MM.1S (cell line): ENCODE measurements around the gene BARX2.

Experiments
- EZH2 ChIP-seq: fragments of 300-600 bp; sonication (generic); optimal IDR thresholded peaks from 2 replicates; pipeline ENCODE3; 2017; ENCODE audit warnings: low read depth, mild to moderate bottlenecking, antibody characterized with exemption, low read length, mixed read lengths
- TF ChIP-seq, protein P1 (sequence below): fragments of 300-600 bp; sonication (generic); IDR thresholded peaks from 2 replicates; pipeline ENCODE4 v1.5.1; 2016; ENCODE audit warnings: antibody characterized with exemption, low read length, mixed read lengths

DNA sequence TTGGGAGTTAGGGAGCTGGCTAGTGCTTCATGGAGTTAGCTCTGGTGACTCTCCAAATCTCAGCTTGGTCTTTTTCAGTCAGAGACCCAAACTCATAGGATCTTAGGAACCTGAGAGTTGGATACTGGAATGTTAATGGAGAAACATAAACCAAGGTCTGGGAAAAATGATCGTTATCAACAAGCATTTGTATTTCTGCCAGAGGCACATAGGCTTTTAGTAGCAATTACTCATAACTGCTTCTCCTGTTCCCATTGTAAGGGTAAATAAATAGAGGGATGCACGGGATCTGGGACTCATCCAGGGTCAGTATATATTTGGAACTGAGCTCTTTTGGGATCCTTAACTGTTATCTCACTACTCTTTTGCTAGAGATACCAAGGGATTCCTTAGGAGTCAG, 4.8 kb downstream of the BARX2 start:
- TF ChIP-seq, protein P1, sequence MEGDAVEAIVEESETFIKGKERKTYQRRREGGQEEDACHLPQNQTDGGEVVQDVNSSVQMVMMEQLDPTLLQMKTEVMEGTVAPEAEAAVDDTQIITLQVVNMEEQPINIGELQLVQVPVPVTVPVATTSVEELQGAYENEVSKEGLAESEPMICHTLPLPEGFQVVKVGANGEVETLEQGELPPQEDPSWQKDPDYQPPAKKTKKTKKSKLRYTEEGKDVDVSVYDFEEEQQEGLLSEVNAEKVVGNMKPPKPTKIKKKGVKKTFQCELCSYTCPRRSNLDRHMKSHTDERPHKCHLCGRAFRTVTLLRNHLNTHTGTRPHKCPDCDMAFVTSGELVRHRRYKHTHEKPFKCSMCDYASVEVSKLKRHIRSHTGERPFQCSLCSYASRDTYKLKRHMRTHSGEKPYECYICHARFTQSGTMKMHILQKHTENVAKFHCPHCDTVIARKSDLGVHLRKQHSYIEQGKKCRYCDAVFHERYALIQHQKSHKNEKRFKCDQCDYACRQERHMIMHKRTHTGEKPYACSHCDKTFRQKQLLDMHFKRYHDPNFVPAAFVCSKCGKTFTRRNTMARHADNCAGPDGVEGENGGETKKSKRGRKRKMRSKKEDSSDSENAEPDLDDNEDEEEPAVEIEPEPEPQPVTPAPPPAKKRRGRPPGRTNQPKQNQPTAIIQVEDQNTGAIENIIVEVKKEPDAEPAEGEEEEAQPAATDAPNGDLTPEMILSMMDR: no peak
- TF ChIP-seq EZH2: no peak
